ENCODE data around the gene LARGE1.

DNA sequence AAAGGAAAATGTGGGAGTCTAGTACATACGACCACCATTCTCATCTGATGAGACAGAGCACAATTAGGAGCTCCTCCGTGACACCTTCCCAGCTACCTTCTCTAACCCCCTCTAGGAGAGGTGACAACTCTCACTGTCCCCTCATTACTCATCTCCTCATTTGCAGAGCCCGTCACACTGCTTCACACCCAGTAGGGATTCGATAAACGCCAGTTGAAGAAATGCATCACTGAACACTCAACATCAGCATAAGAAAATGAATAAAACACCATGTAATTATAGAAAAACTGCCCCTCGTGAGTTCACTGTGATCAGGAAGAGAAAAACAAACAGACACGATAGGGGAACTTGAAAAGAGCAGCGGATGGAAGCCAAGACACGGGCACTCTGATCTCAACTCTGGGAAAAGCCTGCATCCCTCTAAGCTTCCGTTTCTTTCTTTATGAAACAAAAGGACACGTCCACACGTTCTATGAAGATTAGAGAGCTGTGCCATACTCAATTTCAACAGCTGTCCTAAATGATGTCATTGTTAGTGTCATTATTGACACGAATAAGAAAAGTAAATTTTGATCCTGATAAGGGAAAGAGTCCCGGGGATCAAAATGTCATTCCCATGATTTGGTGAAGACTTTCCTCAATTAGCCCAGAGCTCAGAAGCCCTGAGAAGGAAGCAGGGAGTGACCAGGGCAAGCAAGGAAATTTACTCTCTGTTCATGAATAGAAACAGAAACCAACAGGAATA is 356.9 kb downstream of the LARGE1 start:
- TF ChIP-seq, protein P1, sequence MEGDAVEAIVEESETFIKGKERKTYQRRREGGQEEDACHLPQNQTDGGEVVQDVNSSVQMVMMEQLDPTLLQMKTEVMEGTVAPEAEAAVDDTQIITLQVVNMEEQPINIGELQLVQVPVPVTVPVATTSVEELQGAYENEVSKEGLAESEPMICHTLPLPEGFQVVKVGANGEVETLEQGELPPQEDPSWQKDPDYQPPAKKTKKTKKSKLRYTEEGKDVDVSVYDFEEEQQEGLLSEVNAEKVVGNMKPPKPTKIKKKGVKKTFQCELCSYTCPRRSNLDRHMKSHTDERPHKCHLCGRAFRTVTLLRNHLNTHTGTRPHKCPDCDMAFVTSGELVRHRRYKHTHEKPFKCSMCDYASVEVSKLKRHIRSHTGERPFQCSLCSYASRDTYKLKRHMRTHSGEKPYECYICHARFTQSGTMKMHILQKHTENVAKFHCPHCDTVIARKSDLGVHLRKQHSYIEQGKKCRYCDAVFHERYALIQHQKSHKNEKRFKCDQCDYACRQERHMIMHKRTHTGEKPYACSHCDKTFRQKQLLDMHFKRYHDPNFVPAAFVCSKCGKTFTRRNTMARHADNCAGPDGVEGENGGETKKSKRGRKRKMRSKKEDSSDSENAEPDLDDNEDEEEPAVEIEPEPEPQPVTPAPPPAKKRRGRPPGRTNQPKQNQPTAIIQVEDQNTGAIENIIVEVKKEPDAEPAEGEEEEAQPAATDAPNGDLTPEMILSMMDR (IDR thresholded peaks at IDR 0.05; ENCODE audit: insufficient read depth, low read length), result no peak
- TF ChIP-seq POLR2AphosphoS5 (IDR thresholded peaks at IDR 0.05; ENCODE audit: low read depth) (no peak), GABPA (IDR thresholded peaks at IDR 0.05; ENCODE audit: low read depth) (no peak)
- TF ChIP-seq, protein P2, sequence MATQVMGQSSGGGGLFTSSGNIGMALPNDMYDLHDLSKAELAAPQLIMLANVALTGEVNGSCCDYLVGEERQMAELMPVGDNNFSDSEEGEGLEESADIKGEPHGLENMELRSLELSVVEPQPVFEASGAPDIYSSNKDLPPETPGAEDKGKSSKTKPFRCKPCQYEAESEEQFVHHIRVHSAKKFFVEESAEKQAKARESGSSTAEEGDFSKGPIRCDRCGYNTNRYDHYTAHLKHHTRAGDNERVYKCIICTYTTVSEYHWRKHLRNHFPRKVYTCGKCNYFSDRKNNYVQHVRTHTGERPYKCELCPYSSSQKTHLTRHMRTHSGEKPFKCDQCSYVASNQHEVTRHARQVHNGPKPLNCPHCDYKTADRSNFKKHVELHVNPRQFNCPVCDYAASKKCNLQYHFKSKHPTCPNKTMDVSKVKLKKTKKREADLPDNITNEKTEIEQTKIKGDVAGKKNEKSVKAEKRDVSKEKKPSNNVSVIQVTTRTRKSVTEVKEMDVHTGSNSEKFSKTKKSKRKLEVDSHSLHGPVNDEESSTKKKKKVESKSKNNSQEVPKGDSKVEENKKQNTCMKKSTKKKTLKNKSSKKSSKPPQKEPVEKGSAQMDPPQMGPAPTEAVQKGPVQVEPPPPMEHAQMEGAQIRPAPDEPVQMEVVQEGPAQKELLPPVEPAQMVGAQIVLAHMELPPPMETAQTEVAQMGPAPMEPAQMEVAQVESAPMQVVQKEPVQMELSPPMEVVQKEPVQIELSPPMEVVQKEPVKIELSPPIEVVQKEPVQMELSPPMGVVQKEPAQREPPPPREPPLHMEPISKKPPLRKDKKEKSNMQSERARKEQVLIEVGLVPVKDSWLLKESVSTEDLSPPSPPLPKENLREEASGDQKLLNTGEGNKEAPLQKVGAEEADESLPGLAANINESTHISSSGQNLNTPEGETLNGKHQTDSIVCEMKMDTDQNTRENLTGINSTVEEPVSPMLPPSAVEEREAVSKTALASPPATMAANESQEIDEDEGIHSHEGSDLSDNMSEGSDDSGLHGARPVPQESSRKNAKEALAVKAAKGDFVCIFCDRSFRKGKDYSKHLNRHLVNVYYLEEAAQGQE (IDR thresholded peaks at IDR 0.05; ENCODE audit: insufficient replicate concordance, low read depth), result no peak
